SK-N-SH treated with all-trans-retinoic acid at 6 μM for 48 hours (cell line): ENCODE results near the gene MUSTN1.

Experiments used
- ARNTL ChIP-seq: fragments of 450-650 bp; formaldehyde crosslinking; IDR thresholded peaks from 2 replicates; pipeline ENCODE4 v1.5.0; 2020; ENCODE audit warnings: low read depth, mild to moderate bottlenecking, moderate library complexity, borderline replicate concordance
- CSDC2 ChIP-seq: fragments of 250-450 bp; sonication (Bioruptor Pico); IDR thresholded peaks from 2 replicates; pipeline ENCODE4 v1.5.0; 2020; ENCODE audit warnings: mild to moderate bottlenecking, moderate library complexity
- ISL1 ChIP-seq: fragments of 250-450 bp; sonication (Bioruptor Pico); IDR thresholded peaks from 2 replicates; pipeline ENCODE4 v2.1.2; 2022; ENCODE audit warnings: mild to moderate bottlenecking, moderate library complexity
- PATZ1 ChIP-seq: fragments of 250-450 bp; sonication (Bioruptor Pico); IDR thresholded peaks from 2 replicates; pipeline ENCODE4 v1.8.0; 2020; ENCODE audit warnings: mild to moderate bottlenecking, moderate library complexity, borderline replicate concordance
- PPARA ChIP-seq: fragments of 250-450 bp; sonication (Bioruptor Pico); IDR thresholded peaks from 2 replicates; pipeline ENCODE4 v1.5.0; 2020; ENCODE audit warnings: mild to moderate bottlenecking, borderline replicate concordance
- RARB ChIP-seq: fragments of 250-450 bp; sonication (Bioruptor Pico); IDR thresholded peaks from 2 replicates; pipeline ENCODE4 v1.8.0; 2021; ENCODE audit warnings: mild to moderate bottlenecking, moderate library complexity
- ZFP3 ChIP-seq: fragments of 250-450 bp; sonication (Bioruptor Pico); IDR thresholded peaks from 2 replicates; pipeline ENCODE4 v1.5.0; 2020; ENCODE audit warnings: mild to moderate bottlenecking, moderate library complexity
- ZFP30 ChIP-seq: fragments of 450-650 bp; formaldehyde crosslinking; IDR thresholded peaks from 2 replicates; pipeline ENCODE4 v1.5.0; 2022; ENCODE audit warnings: mild to moderate bottlenecking, moderate library complexity

GRCh38 chr3:52801839-52802238 is 33.0 kb downstream of the MUSTN1 start:
- TF ChIP-seq RARB (CRISPR knock-in tag) (no peak), CSDC2 (CRISPR knock-in tag) (no peak), ZFP3 (CRISPR knock-in tag) (no peak), ISL1 (no peak), ZFP30 (CRISPR knock-in tag) (no peak), PATZ1 (CRISPR knock-in tag) (no peak), ARNTL (no peak), PPARA (CRISPR knock-in tag) (no peak)
